Measurements from ENCODE around the gene NAP1L4.

DNA sequence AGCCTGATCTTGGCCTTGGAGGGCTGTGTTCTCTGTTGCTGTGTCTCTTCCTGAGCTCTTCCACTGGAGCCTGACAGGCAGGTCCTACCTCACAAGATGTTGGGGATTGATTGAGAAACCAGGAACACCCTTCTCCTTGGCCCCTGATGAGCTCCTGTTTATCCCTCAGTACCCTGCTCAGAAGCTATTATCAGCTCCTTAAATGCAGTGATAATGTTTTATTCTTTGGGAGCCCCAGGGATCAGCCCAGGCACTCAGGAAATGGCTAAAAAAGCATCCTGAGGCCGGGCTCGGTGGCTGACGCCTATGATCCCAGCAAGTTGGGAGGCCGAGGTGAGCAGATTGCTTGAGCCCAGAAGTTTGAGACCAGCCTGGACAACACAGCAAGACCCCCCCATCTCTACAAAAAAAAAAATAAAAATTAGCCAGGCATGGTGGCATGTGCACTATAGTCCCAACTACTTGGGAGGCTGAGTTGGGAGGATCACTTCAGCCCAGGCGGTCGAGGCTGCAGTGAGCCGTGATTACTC is 58.0 kb downstream of the NAP1L4 start:
- TF ChIP-seq, protein P1, sequence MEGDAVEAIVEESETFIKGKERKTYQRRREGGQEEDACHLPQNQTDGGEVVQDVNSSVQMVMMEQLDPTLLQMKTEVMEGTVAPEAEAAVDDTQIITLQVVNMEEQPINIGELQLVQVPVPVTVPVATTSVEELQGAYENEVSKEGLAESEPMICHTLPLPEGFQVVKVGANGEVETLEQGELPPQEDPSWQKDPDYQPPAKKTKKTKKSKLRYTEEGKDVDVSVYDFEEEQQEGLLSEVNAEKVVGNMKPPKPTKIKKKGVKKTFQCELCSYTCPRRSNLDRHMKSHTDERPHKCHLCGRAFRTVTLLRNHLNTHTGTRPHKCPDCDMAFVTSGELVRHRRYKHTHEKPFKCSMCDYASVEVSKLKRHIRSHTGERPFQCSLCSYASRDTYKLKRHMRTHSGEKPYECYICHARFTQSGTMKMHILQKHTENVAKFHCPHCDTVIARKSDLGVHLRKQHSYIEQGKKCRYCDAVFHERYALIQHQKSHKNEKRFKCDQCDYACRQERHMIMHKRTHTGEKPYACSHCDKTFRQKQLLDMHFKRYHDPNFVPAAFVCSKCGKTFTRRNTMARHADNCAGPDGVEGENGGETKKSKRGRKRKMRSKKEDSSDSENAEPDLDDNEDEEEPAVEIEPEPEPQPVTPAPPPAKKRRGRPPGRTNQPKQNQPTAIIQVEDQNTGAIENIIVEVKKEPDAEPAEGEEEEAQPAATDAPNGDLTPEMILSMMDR (IDR thresholded peaks at IDR 0.05), result no peak
- TF ChIP-seq POLR2A (IDR thresholded peaks at IDR 0.05) (no peak), EP300 (IDR thresholded peaks at IDR 0.05) (no peak)
